ENCODE results near the gene FUOM.
A peak's percentile ranks its signal among the peaks of the same experiment; 100 is the strongest.

The FUOM gene

DNA sequence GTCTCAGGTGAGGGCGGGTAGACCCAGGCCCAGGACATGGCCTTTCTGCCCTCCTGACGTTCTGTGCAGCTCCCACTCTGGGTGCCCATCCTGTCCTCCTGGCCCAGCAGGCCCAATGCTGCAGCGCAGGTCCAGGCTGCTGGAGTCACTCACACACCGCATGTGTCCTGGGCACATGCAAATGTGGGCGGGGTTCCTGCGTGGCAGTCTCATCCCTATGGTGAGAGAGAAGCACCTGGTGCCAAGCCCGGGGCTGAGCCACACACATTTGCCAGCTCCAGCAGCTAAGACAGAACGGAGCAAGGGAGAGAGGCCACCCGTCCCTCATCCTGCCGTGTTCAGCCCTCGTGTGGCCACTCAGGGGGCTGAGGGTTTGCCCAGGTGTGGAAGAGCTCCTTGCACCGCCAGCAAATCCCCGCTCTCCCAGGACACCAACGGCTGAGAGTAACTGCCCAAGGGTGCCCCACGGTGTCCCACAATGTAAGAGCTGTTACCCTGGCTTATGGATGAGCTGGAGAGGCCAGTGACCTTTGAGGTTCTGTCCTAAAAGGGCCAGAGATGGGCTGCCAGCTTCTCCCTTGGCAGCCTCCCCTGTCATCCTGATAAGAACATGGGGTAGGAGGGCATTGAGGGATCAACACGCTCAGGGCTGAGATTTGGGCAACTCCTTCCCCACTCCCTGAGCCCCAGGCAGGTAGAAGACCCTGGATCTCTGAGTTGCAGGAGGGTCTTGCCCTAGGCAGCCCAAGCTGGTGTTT is 4.4 kb downstream of the FUOM start:
- DNase-seq (ENCODE audit: extremely low read depth in 1 of 2, low read depth in 1 of 2), result no peak

DNA sequence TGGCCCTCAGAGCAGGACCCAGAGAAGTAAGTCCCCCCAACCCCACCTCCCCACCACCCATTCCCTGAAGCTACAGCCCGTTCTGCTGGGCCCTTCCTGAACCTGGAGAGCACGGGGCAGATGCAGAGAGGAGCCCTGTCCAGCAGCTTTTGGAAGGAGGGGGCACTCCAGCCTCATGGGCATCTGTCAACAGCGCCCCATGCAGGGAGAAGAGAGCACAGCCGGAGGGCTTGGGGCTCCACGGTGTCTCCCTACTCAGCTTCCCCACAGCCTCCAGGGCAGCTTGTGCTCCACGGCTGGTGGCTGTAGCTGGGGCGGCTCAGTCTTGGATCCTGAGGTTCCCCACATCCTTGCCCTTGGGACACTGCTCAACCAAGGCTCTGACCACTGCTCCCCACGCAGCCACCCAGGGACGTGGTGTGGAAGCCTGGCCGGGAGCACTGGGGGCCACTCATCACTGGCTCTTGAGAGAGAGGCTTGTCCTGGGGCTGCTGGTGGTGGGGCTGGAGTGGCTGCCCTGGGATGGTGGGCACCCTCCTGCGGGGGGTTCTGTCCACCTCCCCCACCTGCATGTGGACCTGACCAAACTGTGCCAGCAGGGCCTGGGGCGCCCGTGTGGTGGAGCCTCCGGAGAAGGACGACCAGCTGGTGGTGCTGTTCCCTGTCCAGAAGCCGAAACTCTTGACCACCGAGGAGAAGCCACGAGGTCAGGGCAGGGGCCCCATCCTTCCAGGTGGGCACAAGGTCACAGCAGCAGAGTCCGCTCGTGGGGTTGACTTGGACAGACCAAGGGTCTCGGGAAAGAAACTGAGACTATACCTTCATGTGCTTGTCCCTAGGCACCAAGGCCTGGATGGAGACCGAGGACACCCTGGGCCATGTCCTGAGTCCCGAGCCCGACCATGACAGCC is 6.2 kb downstream of the FUOM start:
- DNase-seq (ENCODE audit: extremely low read depth in 1 of 2, low read depth in 1 of 2), result no peak

- DNase-seq (ENCODE audit: extremely low read depth in 1 of 2, low read depth in 1 of 2), result no peak
Measured at GRCh38 chr10:133350950-133351329, 6.9 kb downstream of the FUOM start.

DNA sequence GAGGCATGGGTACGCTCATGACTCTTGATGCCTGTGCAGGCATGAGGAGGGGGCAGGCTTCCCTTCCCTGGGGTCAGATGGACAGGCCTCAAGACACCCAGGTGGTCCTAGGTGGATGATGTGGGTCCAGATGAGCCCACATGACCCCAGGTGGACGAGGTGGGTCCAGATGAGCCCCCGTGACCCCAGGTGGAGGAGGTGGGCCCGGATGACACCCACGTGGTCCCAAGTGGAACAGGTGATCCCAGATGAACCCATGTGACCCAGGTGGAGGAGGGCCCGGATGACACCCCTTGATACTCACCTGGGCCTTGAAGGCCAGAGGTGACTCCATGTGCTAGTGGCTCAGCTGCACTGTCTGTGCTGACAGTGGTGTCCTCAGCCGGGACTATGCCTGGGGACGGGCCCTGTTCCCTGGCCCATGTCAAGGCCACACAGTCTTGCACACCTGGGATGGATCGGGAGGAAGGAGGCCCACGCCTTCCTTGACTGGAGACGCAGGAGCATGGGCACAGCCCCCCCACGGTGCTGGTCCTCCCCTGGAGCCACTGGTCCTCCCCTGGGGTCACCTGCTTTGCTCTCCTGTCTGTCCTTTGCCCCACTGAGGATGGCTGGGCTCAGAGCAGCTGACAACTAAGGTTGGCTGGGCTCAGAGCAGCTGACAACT is 7.4 kb downstream of the FUOM start:
- DNase-seq (ENCODE audit: extremely low read depth in 1 of 2, low read depth in 1 of 2), result no peak

GRCh38 chr10:133349577-133350011 is 8.2 kb downstream of the FUOM start:
- DNase-seq (ENCODE audit: extremely low read depth in 1 of 2, low read depth in 1 of 2), result no peak

GRCh38 chr10:133349160-133349568 is 8.7 kb downstream of the FUOM start:
- DNase-seq (ENCODE audit: extremely low read depth in 1 of 2, low read depth in 1 of 2), result no peak

GRCh38 chr10:133347710-133348517 is 9.9 kb downstream of the FUOM start:
- DNase-seq (ENCODE audit: extremely low read depth in 1 of 2, low read depth in 1 of 2), result no peak

GRCh38 chr10:133346413-133346812 is 11.4 kb downstream of the FUOM start:
- DNase-seq (ENCODE audit: extremely low read depth in 1 of 2, low read depth in 1 of 2), result no peak

- DNase-seq (ENCODE audit: extremely low read depth in 1 of 2, low read depth in 1 of 2), result no peak
Measured at GRCh38 chr10:133344236-133344635, 13.6 kb downstream of the FUOM start.

DNA sequence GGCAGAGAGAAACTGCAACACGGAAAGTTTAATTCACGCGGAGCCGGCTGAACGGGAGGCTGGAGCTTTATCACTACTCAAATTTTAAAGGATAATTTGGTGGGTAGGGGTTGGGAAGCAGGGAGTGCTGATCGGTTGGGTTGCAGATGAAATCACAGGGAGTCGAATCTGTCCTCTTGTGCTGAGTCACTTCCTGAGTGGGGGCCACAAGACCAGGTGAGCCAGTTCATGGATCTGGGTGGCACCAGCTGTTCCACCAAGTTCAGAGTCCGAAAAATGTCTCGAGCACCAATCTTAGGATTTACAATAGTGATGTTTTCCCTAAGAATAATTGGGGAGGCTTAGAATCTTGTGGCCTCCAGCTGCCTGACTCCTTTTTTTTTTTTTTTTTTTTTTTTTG is 14.3 kb downstream of the FUOM start:
- no peak for DNase-seq (ENCODE audit: extremely low read depth in 1 of 2, low read depth in 1 of 2)

- DNase-seq (ENCODE audit: extremely low read depth in 1 of 2, low read depth in 1 of 2), result no peak
Measured at GRCh38 chr10:133342942-133343341, 14.9 kb downstream of the FUOM start.

DNA sequence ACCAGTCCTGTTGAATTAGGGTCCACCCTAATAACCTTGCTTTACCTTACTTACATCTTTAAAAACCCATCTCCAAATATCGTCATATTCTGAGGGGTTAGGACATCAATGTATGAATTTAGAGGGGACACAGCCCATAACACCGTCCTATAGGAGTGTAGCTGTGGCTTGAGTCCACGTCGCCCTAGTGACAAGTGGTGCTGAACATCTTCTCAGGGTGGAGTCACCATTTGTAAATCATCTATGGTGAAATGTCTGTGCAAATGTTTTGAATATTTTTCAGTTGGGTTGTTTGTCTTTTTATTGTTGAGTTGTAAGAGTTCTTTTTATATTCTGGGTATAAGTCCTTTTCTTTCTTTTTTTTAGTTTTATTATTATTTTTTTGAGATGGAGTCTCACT is 15.8 kb downstream of the FUOM start:
- no peak for DNase-seq (ENCODE audit: extremely low read depth in 1 of 2, low read depth in 1 of 2)

DNA sequence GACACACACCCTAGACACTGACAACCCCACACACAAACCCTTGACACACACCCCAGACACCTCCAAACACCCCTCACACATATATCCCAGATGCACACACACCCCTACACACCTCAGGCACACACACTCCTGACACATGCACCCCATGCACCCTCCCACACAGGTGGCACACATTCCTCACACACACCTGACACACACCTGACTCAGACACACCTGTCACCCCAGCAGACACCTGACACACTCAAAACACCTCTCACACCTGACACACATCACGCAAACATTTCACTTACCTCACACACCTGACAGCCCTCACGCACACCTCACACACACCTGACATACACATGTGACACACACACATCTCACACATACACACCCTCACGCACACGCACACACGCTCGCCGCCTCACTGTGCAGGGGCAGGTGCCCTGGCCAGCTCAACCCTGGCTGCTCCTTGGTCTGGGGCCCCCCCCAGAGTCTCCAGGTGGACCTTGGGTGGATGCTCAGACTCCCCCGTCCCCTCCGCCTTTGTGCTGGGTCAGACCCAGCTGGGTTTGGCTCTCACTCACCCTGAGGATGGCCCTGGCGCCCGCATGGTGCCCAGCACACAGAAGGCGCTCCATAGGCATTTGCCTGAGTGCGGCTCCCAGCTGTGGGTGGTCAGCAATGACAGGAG is 18.0 kb downstream of the FUOM start:
- no peak for DNase-seq (ENCODE audit: extremely low read depth in 1 of 2, low read depth in 1 of 2)

DNA sequence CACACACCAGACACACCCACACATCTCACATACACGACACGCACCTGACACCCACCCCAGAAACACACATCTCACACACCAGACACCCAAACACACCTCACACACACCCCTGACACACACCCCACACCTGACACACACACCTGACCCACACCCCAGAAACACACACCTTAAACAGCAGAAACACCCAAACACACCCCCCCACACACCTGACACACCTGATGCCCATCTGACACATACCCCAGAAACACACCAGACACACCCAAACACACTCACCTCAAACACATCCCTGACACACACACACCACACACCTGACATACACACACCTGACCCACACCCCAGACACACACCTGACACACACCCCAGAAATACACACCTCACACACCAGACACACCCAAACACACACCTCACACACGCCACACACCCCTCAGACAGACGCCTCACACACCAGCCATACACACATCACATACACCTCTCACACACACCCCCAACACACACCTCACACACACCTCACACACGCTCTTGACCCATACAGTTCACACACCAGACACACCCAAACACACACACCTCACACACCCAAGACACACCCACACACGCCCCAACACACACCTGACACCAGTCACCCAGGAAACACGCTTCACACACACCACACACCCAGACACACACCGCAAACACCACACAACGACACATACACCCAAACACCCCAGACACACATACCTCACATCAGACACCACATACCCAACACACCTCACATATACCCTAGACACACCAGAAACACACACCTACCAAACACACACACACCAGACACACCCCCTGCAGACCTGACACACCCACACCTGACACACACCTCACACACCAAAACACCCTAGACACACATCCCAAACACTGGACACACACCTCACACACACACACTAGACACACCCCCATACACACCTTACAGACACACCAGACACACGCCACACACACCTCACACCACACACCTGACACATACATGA is 19.4 kb downstream of the FUOM start:
- DNase-seq (ENCODE audit: extremely low read depth in 1 of 2, low read depth in 1 of 2), result no peak

- no peak for DNase-seq (ENCODE audit: extremely low read depth in 1 of 2, low read depth in 1 of 2)
Measured at GRCh38 chr10:133337370-133337725, 20.5 kb downstream of the FUOM start.

DNA sequence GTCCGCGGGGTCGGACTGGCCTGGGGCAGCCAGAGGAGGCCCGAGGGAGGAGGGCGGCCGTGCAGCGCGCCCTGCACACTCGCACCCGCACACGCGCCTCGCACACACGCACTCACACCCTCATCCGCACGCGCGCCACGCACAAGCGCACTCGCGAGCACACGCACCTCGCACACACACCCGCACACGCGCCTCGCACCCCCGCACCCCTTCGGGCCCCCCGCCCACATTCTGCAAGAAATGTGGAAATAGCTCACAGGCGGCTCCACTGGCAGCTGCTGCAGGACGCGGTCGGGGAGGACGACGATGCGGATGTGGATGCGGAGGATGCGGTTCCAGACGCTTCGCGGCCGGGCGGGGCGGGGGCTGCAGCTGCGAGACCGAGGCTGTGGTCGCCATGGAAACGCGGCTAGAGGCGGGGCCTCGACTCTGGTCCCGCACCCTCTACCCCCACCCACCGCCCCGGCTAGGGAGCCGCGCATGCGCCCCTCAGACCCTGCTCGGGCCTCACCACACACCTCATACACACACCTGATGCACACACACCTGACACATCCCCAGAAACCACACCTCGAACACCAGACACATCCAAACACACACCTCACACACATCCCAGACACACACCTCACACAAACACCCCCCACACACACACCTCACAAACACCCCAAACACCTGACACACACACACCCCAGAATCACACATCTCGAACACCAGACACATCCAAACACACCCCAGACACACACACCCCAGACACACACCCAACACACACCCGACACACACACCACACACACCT is 21.0 kb downstream of the FUOM start, which contains the start of gene CALY:
Gene CALY (minus strand): TSS at position 320 of the 793 bp plus-strand sequence. CDS start 7,907 bp downstream, outside the sequence.
- DNase-seq (ENCODE audit: extremely low read depth in 1 of 2, low read depth in 1 of 2), result peak; percentile 63 to 66

- no peak for DNase-seq (ENCODE audit: extremely low read depth in 1 of 2, low read depth in 1 of 2)
Measured at GRCh38 chr10:133336118-133336576, 21.7 kb downstream of the FUOM start.

Measured in activated CD8-positive, alpha-beta memory T cell treated with anti-CD3 and anti-CD28 coated beads for 1 hour (primary cell).